GM19395 (cell line): ENCODE measurements around the gene MEIS2.
"Not testable (repeated sequence)": the region's sequence is repeated elsewhere in the genome, so short reads cannot be mapped to it uniquely, and the experiment has no call there.

ENCODE experiments used
- ATAC-seq: cut with Tn5 transposase; IDR thresholded peaks from one replicate; pipeline ENCODE4 v1.9.1; 2021; ENCODE audit warnings: mild to moderate bottlenecking, moderate library complexity; ENCODE audit not compliant: unreplicated experiment

The MEIS2 gene

DNA sequence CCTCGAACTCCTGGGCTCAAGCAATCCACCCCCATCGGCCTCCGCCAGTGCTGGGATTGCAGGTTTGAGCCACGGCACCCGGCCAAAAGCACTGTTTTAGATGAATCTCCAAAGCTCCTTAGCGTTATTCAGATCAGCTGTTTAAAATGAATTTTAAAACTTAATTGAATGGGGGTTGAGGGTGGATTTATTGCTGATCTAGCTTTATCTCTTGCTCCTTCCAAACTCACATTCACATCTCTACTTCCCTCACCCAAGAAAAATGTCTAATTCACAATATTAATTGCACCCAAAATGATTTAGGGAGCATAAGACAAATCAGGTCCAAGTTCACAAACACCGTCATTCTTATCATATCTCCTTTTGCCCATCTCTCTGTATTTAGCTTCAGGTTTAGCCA, 89.8 kb downstream of the MEIS2 start:
- no peak for ATAC-seq

DNA sequence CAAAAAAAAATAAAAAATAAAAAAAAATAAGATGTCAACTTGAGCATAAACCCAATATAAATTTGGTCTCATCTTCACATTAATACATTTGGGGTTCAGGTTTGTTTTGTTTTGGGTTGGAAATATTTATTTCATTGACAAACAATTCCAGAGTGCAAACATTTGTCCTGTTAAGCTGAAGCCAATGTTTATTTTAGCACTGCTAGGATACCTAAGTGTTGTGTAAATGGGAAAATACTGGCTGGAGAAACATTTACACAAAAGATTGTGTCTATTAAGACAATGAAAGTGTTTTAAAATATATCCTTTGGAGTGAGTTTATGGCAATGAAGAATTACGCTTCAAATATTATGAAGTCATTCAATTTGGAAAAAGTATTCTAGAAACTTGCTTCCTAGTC, 91.1 kb downstream of the MEIS2 start:
- ATAC-seq: no peak

DNA sequence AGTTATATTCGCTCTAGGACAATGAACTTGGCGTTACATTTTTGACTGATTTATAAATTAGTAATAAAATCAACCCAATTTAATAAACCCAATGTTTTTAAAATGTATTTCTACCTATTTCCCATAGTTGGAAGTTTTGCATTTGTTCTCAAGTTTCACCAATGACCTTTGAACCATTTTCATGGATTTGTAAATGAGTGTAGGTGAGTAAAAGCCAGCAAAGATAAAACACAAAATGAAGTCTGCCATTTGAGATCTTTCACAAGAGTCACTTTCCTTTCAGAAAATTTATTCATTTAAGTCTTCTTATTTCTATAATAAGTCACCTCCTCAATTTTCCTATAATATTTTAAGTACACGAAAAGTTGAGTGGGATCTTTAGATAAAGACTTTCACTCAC, 92.1 kb downstream of the MEIS2 start:
- no peak for ATAC-seq

DNA sequence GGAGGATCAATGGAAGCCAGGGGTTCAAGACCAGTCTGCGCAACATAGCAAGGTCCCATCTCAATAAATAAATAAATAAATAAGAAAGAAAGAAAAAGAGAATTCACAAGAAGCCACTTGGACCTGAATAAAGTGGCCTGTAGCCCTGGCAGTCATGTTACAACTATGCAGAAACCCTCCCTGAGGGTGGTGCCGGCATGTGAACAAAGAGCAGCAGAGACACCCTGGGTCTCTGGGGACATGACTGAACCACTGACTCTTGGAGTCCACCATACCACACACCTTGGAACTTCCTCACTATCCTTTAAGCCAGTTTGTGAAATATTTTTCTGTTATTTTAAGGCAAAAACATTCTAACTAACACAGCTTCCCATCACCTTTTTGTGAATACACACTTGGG, 93.0 kb downstream of the MEIS2 start:
- ATAC-seq: no peak

DNA sequence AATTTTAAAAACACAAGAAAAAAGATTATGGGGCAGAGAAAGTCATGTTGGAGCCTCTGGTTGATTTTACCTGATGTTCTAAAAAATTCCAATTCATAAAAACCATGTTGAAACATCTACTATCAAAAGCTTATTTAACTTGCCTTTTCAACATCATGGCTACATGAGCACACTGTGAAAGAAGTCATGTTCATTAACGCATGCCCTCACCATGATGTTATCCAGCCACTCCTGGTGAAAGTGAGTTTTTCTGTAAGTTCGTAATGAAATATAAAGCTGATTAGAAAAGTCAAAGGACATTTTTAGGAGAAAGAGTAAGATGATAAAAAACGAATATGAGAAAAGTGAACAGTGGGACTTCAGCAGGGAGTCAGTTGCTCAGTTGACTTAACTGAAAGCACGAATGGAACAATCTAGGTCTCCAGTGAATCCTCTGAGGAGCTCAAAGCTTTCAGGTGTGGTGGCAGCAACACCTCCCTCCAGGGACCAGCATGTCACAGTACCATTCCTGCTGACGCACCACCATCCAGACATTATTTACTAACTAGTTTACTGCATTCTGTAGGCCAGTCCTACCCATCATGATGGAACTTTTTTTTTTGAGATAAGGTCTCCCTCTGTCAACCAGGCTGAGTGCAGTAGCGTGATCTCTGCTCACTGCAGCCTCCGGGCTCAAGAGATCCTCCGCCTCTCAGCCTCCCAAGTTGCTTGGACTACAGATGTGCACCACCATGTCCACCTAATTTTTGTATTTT, 95.2 kb downstream of the MEIS2 start:
- no peak for ATAC-seq

DNA sequence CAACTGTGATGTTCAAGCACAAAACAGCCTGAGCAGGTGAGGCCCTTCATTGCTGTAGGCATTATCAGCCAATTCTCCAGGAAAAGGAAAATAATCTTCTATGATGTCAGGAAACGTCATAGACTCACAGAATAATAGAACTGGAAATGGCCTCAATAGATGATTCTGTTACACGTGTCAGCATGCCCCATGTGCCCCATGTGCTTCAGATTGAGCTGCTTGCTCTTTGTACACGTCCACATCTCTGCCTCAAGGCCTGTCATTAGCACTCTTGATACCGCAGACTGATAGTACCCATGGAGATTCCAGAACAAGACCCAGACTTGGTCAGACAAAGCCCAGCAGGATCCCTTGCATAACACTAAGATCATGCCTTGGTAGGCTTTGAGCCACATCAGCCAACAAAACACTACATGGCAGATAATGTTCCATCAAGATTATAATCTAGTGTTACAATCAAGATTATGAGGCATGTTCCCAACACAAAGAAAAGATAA, 95.9 kb downstream of the MEIS2 start:
- ATAC-seq: no peak

DNA sequence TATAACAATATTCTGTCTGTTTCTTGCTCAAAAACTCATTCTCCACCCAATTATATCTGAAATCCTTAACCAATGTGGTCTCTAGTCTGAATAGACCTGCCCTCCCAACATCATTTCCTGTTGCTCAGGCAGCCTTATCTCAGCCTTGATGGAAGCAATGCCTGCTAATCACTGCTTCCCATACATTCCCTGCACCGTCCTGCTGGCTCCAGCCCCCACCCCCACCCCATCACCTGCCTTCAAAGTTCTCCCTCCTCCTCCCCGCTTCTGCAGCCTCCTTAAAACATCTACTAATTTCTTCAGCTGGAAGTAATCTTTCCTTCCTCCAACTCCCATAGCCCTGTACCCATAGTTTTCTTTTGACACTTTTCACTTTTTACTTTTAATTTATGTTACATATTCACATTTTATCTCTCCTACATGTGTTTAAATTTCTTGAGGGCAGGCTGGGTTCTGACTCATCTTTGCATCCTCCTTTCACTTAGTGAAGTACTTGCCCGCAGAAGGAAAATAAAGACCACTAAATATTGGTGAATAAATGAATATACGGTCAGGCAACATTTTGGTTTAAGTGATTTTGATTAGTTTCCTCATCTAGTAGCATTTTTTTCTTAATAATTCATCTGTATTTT, 98.2 kb downstream of the MEIS2 start:
- no peak for ATAC-seq

DNA sequence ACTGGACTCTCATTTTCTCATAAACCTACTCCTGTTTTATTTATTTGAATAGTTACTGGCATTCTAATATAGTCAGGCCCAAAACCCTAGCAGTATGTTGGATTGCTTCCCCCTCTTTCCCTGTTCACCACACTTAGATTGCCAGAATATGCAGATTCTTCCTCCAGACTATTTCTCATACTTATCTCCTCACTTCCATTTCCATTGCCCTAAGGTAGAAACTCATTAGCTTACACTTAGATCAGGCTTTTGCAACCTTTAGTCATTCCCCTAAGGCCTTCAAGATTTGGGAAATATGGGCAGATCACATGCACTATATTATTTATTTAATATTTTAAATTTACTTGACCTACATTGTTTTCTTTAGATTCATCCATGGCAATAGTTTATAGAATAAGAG, 98.9 kb downstream of the MEIS2 start:
- ATAC-seq: no peak

DNA sequence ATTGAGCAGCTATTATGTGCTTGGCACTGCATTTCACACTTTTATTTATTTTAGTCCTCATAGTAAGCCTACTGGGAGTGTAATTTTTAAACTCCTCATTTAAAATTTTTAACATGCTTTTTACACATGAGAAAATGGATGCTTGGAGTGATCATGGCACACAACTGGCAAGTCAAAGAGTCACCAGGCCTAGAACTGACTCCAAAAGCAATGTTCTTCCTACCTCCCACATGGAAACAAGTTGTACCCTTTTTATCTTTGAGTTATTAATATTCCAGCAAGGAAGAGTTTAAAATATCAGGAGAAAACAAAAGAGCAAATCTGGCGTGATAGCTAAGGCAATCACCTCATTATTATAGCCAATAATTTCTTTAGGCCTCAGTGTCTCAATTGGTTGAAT, 100.6 kb downstream of the MEIS2 start:
- ATAC-seq: no peak

DNA sequence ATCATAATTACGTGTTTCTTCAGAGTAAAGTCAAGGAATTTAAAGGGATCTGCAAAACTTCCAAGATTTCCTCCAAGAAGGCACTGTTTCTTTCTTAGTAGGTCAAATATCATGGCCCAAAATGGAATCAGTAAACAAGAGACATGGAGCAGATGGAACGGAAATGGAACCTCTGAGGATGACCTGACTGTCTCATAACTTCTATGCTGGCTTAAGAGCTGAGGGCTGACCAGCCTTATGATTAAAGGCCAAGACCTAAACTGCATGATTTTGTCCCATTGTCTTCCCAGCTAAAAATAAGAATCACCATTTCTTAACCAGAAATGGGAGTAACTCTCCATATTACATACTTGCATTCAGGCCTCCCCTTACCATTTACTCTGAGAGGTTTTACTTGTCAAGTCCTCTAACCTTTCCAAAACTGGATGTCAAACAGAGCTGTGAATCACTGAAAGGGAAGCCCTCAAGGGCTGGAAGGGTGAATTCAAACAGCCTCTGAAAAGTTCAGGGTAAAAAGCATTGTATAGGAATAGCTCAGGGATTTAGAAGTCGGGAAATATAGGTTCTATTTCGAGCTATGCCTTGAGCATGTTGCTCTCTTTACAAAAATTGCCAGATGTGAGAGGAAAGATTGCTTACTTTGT, 103.7 kb downstream of the MEIS2 start:
- no peak for ATAC-seq

DNA sequence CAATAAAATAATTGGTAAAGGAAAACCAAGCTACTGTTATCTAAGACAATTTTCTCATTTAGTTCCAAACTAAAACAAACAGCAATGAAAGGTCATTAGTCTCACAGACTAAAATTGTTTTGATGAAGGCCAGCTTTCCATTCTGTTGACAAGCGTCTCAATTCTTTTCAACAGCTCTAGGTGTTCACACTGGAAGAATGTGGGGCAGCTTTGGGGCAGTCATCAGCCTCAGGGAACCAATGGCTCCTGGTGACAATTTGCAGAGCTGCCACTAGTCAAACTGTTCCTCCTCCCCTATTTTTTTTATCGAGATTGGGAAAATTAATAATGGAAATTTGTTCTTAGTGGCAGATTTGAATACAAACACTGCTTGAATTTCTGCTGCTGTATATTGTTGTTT, 104.2 kb downstream of the MEIS2 start:
- ATAC-seq: no peak

DNA sequence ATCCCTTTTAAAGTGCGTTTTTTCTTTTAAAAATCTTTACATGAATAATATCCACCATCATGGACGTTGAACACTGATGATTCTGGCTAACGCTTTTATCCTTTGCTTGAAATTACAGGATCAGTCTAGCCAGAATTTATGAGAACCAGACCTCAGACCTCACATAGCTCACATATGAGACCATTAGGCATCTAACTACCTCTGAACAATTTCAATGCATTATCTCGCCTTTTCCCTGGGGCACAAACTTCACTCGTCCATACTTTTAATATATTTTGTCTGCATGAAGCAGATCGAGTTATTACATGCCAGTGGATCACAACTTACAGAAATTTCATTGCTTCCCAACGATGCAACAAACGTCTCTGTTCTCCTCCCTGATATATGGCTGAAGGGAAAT, 105.6 kb downstream of the MEIS2 start:
- ATAC-seq: no peak

DNA sequence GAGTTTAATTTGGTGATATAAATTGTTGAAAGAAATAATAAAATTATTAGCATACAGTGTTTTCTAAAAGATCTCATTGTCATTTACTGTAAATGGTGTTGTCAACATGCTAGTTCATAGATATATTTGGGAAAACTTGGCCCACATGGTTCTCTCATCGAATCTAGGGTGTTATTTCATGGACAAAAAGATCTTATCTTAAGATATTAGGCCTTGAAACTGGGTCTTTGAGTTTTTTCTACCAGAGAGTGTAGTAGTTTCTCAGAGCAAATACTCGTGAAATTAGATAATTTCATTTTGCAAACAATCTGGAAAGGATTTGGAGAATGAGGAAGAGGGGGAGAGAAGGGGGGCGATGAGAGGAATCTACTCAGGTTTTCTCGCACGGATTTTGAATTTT, 107.9 kb downstream of the MEIS2 start:
- no peak for ATAC-seq

DNA sequence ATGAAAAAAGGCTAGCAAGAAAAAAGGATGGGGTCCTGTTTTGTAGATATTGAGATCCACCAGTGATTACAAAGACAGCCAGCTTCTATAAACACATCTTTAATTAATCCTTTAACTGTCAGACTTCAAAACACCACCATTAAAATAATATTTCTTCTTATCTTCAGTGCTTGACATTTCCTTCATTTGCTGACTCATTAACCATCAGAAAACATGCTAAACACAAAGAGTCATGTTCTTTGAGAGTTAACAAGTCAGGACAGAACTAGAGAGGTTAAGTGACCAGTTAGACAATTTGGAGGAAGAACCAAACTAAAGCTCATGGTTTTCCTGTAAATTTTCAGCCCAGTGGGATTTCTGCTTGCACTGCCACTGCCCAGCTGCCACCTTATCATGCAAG, 111.4 kb downstream of the MEIS2 start:
- no peak for ATAC-seq

DNA sequence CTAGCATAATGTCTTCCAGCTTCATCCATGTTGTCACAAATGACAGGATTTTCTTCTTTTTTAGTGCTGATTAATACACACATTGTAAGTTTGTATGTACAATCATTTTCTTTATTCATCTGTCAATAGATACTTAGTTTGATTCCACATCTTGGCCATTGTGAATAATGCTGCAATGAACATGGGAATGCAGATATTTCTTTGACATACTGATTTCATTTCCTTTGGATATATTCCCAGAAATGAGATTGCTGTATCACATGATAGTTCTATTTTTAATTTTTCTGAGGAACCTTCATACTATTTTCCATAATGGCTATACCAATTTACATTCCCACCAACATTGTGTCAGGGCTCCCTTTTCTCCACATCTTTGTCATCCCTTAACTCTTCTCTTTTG, 117.9 kb downstream of the MEIS2 start:
- ATAC-seq: no peak

DNA sequence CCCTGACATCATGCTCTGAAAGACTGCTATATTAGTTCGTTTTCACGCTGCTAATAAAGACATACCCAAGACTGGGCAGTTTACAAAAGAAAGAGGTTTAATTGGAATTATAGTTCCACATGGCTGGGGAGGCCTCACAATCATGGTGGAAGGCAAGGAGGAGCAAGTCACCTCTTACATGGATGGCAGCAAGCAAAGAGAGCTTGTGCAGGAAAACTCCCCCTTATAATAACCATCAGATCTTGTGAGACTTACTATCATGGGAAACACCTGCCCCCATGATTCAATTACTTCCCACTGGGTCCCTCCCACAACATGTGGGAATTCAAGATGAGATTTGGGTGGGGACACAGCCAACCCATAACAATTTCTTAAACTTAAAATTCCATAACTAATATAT, 120.1 kb downstream of the MEIS2 start:
- not testable (repeated sequence) for ATAC-seq

DNA sequence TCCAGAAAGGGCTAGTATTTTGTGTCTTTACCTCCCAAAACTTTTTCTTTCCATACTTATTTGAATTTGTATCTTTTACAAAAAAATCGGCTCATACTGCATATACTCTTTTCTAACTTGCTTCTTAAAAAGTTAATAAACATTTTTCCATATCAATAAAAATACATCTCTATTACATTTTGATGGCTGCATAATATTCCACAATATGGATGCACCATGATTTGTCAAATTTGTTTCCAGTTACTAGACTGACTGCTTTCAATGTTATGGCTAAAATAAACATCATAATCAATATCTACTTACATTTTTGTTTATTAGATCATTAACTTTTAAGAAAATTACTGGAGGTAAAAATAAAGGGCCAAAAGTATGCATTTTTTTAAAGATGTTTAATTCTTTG, 121.7 kb downstream of the MEIS2 start:
- ATAC-seq: no peak

DNA sequence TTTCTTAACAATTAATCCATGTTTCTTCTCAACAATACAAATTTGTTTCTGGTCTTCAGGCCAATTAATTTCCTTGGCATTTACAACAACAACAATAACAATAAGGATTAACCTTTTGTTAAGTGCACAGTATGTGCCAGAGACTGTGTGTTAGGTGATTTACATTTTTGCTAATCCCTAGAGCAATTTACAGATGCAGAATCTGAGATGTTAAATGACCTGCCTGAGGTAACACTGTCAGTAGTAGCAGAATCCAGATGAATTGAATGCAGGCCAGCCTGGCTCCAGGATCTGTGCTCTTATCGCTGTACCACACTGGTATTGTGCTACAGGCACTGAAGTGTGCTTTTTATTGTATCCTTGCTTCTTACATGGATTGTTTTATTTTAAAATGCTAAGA, 122.2 kb downstream of the MEIS2 start:
- ATAC-seq: no peak

DNA sequence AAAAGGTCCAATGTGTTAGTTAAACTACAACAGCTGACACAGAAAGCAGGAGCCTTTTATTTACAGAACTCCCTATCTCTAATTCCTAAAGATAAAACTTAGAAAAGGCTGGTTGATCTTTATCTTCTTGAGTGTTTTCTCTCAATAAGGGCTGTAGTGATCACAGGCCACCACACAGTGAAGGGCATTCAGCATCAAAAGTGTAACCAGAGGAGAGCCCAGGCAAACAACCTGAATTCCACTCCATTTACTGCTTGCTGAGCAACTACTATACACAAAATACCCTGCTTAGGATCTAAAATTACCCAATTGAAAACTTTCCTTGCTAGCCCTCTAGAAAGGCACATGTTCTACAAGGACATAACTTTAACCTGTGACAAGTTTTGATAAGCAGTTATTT, 122.7 kb downstream of the MEIS2 start:
- ATAC-seq: no peak

DNA sequence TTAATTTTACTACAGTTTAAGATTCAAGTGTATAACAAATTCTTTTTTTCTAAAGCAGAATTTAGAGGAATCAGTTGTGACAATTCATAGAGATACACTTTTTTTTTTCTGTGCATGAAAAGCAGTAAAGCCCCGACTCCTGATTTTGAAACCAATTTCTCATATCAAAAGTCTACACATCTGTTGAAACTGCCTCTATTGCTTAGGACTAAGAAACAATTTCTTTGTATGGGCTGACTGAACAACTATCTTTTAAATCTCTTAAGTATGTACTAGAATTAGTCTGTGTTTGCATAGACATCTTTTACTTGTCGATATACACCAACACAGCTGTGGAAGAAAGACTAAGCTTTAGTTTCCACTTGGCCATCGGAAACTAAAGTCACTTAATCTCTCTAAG, 127.6 kb downstream of the MEIS2 start:
- ATAC-seq: no peak

DNA sequence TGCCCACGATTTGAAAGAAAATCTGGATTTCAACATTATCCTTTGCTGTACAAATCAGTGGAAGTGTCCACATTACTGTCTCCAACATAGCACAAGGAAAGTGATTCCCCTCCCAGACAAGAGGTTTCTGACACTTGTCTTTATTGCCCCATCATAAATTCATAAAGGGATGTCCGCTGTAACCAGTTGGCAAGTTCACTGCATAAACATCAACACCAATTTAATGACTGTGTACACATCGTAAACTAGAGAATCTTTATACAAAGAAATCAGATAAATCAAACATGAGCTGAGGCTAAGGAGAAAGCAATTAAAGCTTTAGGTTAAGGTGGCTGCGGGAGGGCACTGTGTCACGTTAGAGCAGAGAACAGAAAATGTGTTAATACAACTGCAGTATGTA, 129.8 kb downstream of the MEIS2 start:
- no peak for ATAC-seq

DNA sequence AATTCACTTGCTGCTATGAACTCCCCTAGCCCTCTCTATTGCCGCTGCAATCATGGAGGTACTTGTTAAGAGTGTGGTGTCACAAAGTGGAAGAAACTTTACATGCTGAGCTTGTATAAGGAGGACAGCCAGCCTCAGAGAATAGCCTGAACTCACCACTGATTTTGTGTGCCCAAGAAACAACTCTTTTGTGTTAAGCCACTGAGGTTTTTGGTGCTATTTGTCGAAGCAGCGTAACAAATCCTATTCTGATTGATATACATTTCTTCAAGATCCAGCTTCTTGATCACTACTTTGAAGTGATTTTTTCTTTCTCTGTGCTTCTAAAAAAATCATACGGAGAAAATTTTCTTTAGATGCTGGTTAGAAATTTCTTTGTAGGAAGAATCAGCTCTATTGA, 132.4 kb downstream of the MEIS2 start:
- ATAC-seq: no peak
